ENCODE measurements around the gene EDC3.

EDC3 gene

DNA sequence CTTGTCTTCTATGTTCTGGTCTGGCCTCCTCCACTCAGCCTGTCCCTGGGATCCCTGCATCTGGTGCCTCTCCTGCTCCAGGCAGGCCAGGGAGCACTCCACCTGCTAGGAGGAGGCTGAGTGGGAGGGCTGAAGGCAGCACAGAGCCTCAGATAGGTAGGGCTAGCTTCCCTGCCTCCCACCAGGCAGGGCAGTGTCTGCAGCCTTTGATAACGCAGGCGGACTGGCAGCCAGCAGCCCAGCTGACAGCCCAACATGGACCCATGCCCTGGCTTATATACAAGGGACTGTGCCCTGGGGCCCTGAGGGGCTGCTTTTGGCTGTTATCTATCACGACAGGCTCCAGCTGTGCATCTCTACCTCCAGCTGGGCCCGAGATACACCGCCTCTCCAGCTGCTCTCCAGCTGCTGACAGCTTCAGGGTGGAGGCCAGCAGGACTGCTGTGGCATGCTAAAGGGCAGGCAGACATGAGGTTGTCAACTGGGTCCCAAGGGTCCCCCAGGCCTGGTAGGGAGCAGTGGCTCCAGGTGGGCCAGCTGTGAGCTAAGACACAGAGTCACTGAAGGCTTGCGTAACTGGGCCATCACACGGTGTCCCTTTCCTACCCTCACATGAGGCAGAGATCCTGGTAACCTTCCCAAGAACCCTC is 85.4 kb downstream of the EDC3 start:
- no peak overlapping the region for H3K4me2 ChIP-seq (ENCODE audit: low read depth, low read length, poor library complexity, severe bottlenecking)

GRCh38 chr15:74609938-74610301 is 85.9 kb downstream of the EDC3 start:
- no peak overlapping the region for H3K9ac ChIP-seq (ENCODE audit: low read length)
- no peak overlapping the region for H3K27ac ChIP-seq (ENCODE audit: low read depth, low read length)
- TF ChIP-seq, protein P1, sequence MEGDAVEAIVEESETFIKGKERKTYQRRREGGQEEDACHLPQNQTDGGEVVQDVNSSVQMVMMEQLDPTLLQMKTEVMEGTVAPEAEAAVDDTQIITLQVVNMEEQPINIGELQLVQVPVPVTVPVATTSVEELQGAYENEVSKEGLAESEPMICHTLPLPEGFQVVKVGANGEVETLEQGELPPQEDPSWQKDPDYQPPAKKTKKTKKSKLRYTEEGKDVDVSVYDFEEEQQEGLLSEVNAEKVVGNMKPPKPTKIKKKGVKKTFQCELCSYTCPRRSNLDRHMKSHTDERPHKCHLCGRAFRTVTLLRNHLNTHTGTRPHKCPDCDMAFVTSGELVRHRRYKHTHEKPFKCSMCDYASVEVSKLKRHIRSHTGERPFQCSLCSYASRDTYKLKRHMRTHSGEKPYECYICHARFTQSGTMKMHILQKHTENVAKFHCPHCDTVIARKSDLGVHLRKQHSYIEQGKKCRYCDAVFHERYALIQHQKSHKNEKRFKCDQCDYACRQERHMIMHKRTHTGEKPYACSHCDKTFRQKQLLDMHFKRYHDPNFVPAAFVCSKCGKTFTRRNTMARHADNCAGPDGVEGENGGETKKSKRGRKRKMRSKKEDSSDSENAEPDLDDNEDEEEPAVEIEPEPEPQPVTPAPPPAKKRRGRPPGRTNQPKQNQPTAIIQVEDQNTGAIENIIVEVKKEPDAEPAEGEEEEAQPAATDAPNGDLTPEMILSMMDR (IDR thresholded peaks at IDR 0.05; ENCODE audit: insufficient read depth, low read length, poor library complexity, severe bottlenecking) = no peak
- no peak for TF ChIP-seq EZH2phosphoT487 (conservative IDR thresholded peaks at IDR 0.05; ENCODE audit: low read length)
- H3K27me3 ChIP-seq (ENCODE audit: low read length) = no peaks in the 10 kb centered on the region
- H3K9me3 ChIP-seq (ENCODE audit: insufficient read depth, low read length) = no peaks in the 10 kb centered on the region
- H2AFZ ChIP-seq (ENCODE audit: low read depth, low read length, severe bottlenecking) = no peak overlapping the region
- no peaks in the 10 kb centered on the region for H4K20me1 ChIP-seq (ENCODE audit: low read depth, low read length)
- no peaks in the 10 kb centered on the region for H3K79me2 ChIP-seq (ENCODE audit: insufficient read depth, low read length)
- H3K4me3 ChIP-seq (ENCODE audit: insufficient read depth, low read length, poor library complexity, severe bottlenecking) = no peak overlapping the region
- peaks cover 1% of the 10 kb centered on the region for H3F3A ChIP-seq (ENCODE audit: insufficient read depth)
- H3K9me2 ChIP-seq (replicated peaks; ENCODE audit: insufficient read depth, low read length) = no peaks in the 10 kb centered on the region
- no peaks in the 10 kb centered on the region for H3K36me3 ChIP-seq (ENCODE audit: low read length)
- H3K4me2 ChIP-seq (ENCODE audit: low read depth, low read length, poor library complexity, severe bottlenecking) = no peak overlapping the region

More for the DNA sequence above, 85.4 kb downstream of the EDC3 start:
- H3K79me2 ChIP-seq (ENCODE audit: insufficient read depth, low read length) = no peaks in the 10 kb centered on the region
- H4K20me1 ChIP-seq (ENCODE audit: low read depth, low read length) = no peaks in the 10 kb centered on the region
- peaks cover 5% of the 10 kb centered on the region for H3F3A ChIP-seq (ENCODE audit: insufficient read depth)
- H3K9me2 ChIP-seq (replicated peaks; ENCODE audit: insufficient read depth, low read length) = no peaks in the 10 kb centered on the region
- no peaks in the 10 kb centered on the region for H3K9me3 ChIP-seq (ENCODE audit: insufficient read depth, low read length)
- no peak overlapping the region for H3K9ac ChIP-seq (ENCODE audit: low read length)
- no peak overlapping the region for H3K27ac ChIP-seq (ENCODE audit: low read depth, low read length)
- no peak overlapping the region for H3K4me3 ChIP-seq (ENCODE audit: insufficient read depth, low read length, poor library complexity, severe bottlenecking)
- TF ChIP-seq EZH2phosphoT487 (conservative IDR thresholded peaks at IDR 0.05; ENCODE audit: low read length) = no peak
- TF ChIP-seq, protein P1 (IDR thresholded peaks at IDR 0.05; ENCODE audit: insufficient read depth, low read length, poor library complexity, severe bottlenecking) = no peak
- no peaks in the 10 kb centered on the region for H3K27me3 ChIP-seq (ENCODE audit: low read length)
- no peak overlapping the region for H2AFZ ChIP-seq (ENCODE audit: low read depth, low read length, severe bottlenecking)
- no peaks in the 10 kb centered on the region for H3K36me3 ChIP-seq (ENCODE audit: low read length)

- Histone ChIP-seq H3K9me3 (ENCODE audit: insufficient read depth, low read length) (no peaks in the 10 kb centered on the region), H3K36me3 (ENCODE audit: low read length) (no peaks in the 10 kb centered on the region), H2AFZ (ENCODE audit: low read depth, low read length, severe bottlenecking) (no peak overlapping the region)
Observed at GRCh38 chr15:74608786-74609185, 87.0 kb downstream of the EDC3 start.

More at GRCh38 chr15:74608786-74609185, 87.0 kb downstream of the EDC3 start:
- no peaks in the 10 kb centered on the region for H3K27me3 ChIP-seq (ENCODE audit: low read length)
- H3K4me3 ChIP-seq (ENCODE audit: insufficient read depth, low read length, poor library complexity, severe bottlenecking) = no peak overlapping the region
- TF ChIP-seq EZH2phosphoT487 (conservative IDR thresholded peaks at IDR 0.05; ENCODE audit: low read length) = no peak
- TF ChIP-seq, protein P1 (IDR thresholded peaks at IDR 0.05; ENCODE audit: insufficient read depth, low read length, poor library complexity, severe bottlenecking) = no peak
- no peak overlapping the region for H3K4me2 ChIP-seq (ENCODE audit: low read depth, low read length, poor library complexity, severe bottlenecking)
- H3K9ac ChIP-seq (ENCODE audit: low read length) = no peak overlapping the region
- H3F3A ChIP-seq (ENCODE audit: insufficient read depth) = no peaks in the 10 kb centered on the region
- no peaks in the 10 kb centered on the region for H4K20me1 ChIP-seq (ENCODE audit: low read depth, low read length)
- H3K79me2 ChIP-seq (ENCODE audit: insufficient read depth, low read length) = no peaks in the 10 kb centered on the region
- no peak overlapping the region for H3K27ac ChIP-seq (ENCODE audit: low read depth, low read length)
- H3K9me2 ChIP-seq (replicated peaks; ENCODE audit: insufficient read depth, low read length) = no peaks in the 10 kb centered on the region
